Muscle layer of colon (tissue), 2 donors: ENCODE measurements around the gene GK2.

ENCODE experiments used
- H3K27ac ChIP-seq: one replicate; pipeline ENCODE4 v1.7.0; 2013; ENCODE audit warnings: low read depth, mild to moderate bottlenecking, low read length, moderate library complexity
- H3K27me3 ChIP-seq, 2 donors: one replicate each; pipeline ENCODE4 v1.7.0; 2013; ENCODE audit warnings: low read length in 2 of 2, mild to moderate bottlenecking in 2 of 2; ENCODE audit not compliant: insufficient read depth in 2 of 2, control insufficient read depth in 1 of 2
- H3K36me3 ChIP-seq: one replicate; pipeline ENCODE4 v1.7.0; 2013; ENCODE audit warnings: mild to moderate bottlenecking, low read length; ENCODE audit not compliant: insufficient read depth
- H3K4me1 ChIP-seq: one replicate; pipeline ENCODE4 v1.7.0; 2013; ENCODE audit warnings: mild to moderate bottlenecking, low read length; ENCODE audit not compliant: insufficient read depth
- H3K4me3 ChIP-seq, 2 donors: one replicate each; pipeline ENCODE4 v1.7.0; 2013; ENCODE audit warnings: low read length in 2 of 2, low read depth in 1 of 2, mild to moderate bottlenecking in 1 of 2, moderate library complexity in 1 of 2
- H3K9ac ChIP-seq: one replicate; pipeline ENCODE4 v1.7.0; 2013; ENCODE audit warnings: low read length
- H3K9me3 ChIP-seq: one replicate; pipeline ENCODE4 v1.7.0; 2013; ENCODE audit warnings: mild to moderate bottlenecking, low read length
- donor health status: abdominal sarcoma.
- donor health status: Adenocarcinoma of cecum.

Gene GK2

DNA sequence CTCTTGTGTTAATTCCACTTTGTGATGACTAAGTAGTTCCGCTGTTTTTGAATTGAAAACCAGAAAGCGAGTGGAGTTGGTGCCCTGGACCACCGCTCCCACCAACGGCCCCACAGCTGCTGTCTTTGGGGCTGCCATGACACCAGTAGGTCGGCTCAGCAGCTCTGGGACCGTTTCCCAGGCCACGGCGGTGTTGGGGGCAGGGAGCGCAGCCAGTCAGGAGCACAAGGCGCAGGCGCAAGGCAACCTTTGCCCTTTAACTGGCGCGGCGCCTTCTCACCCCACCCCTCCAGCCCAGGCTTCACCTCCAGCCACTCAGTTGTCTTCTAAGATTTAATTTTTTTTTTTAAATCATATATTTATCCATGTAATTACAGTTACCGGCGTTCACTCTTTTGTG lies at the start of gene GK2:
GK2 (minus strand) TSS at position 166 of the 400 bp plus-strand sequence; CDS start at position 138, 28 bp downstream.
- Histone ChIP-seq H3K4me3 (no peak within 1 kb of the TSS), H3K9ac (no peak within 1 kb of the TSS)

GRCh38 chr4:79455216-79455615 lies 47.2 kb upstream of the GK2 start:
- no peak overlapping the region for H3K9ac ChIP-seq
- no peak overlapping the region for H3K4me3 ChIP-seq
- no peak overlapping the region for H3K27ac ChIP-seq
- no peaks in the 10 kb centered on the region for H3K36me3 ChIP-seq
- H3K27me3 ChIP-seq: no peaks in the 10 kb centered on the region
- H3K9me3 ChIP-seq: no peaks in the 10 kb centered on the region
- no peaks in the 10 kb centered on the region for H3K4me1 ChIP-seq

More for the DNA sequence above, at the start of gene GK2:
- H3K27ac ChIP-seq: no peak within 1 kb of the TSS
- H3K27me3 ChIP-seq: no peaks in the 10 kb centered on the region
- H3K36me3 ChIP-seq: no peaks in the 10 kb centered on the region
- no peaks in the 10 kb centered on the region for H3K4me1 ChIP-seq
- H3K9me3 ChIP-seq: no peaks in the 10 kb centered on the region

DNA sequence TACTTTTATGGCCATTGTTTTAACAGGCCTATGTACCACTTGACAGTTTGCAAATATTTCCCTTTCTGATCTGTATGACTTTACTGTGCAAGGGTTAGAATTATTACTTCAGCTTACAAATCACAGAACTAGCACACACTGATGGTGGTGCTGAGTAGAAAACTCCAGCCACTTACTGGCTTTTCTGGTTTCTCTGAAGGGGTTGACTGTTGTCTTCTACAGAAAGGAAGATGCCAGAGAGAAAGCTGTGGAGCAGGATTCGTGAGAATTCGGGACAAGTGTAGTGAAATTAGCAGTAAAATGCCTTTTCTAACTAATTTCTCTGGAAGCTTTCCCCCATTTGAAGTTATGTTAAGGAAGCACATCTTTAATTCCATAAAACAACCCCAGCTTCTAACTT lies 46.6 kb upstream of the GK2 start:
- no peaks in the 10 kb centered on the region for H3K36me3 ChIP-seq
- H3K4me1 ChIP-seq: no peaks in the 10 kb centered on the region
- no peak overlapping the region for H3K4me3 ChIP-seq
- H3K27me3 ChIP-seq: no peaks in the 10 kb centered on the region
- no peaks in the 10 kb centered on the region for H3K9me3 ChIP-seq
- H3K9ac ChIP-seq: no peak overlapping the region
- no peak overlapping the region for H3K27ac ChIP-seq

GRCh38 chr4:79450053-79450452 lies 42.0 kb upstream of the GK2 start:
- Histone ChIP-seq H3K9me3 (no peaks in the 10 kb centered on the region), H3K9ac (no peak overlapping the region)

GRCh38 chr4:79446145-79446544 lies 38.1 kb upstream of the GK2 start:
- no peaks in the 10 kb centered on the region for H3K27me3 ChIP-seq
- H3K4me3 ChIP-seq: no peak overlapping the region
- no peaks in the 10 kb centered on the region for H3K4me1 ChIP-seq

More at GRCh38 chr4:79450053-79450452, 42.0 kb upstream of the GK2 start:
- Histone ChIP-seq H3K27ac (no peak overlapping the region), H3K4me3 (no peak overlapping the region), H3K4me1 (no peaks in the 10 kb centered on the region), H3K36me3 (no peaks in the 10 kb centered on the region), H3K27me3 (no peaks in the 10 kb centered on the region)

GRCh38 chr4:79445371-79445781 lies 37.3 kb upstream of the GK2 start:
- no peaks in the 10 kb centered on the region for H3K9me3 ChIP-seq
- H3K27me3 ChIP-seq: no peaks in the 10 kb centered on the region
- no peak overlapping the region for H3K27ac ChIP-seq
- H3K9ac ChIP-seq: no peak overlapping the region
- H3K4me3 ChIP-seq: no peak overlapping the region
- H3K4me1 ChIP-seq: no peaks in the 10 kb centered on the region
- H3K36me3 ChIP-seq: no peaks in the 10 kb centered on the region

More at GRCh38 chr4:79446145-79446544, 38.1 kb upstream of the GK2 start:
- no peak overlapping the region for H3K9ac ChIP-seq
- H3K27ac ChIP-seq: no peak overlapping the region
- no peaks in the 10 kb centered on the region for H3K36me3 ChIP-seq
- no peaks in the 10 kb centered on the region for H3K9me3 ChIP-seq

DNA sequence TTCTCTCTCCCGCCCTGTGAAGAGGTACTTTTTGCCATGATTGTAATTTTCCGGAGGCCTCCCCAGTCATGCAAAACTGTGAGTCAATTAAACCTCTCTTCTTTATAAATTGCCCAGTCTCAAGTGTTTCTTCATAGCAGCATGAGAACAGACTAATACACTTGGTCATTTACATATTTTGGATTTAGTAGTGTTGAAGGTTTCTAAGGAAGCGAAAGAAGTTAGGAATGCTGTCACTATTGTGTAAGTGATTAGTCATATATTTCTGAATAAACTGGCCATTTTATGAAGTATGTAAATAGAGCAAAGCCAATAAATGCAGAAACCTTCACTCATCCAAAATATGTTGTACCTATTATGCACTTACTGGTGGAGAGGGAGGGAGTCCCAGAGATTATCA lies 34.4 kb upstream of the GK2 start:
- H3K36me3 ChIP-seq: no peaks in the 10 kb centered on the region
- H3K27me3 ChIP-seq: no peaks in the 10 kb centered on the region
- H3K4me3 ChIP-seq: no peak overlapping the region
- H3K27ac ChIP-seq: no peak overlapping the region
- H3K4me1 ChIP-seq: no peaks in the 10 kb centered on the region
- no peak overlapping the region for H3K9ac ChIP-seq
- no peaks in the 10 kb centered on the region for H3K9me3 ChIP-seq

GRCh38 chr4:79439489-79439888 lies 31.5 kb upstream of the GK2 start:
- Histone ChIP-seq H3K36me3 (no peaks in the 10 kb centered on the region), H3K9ac (no peak overlapping the region), H3K9me3 (no peaks in the 10 kb centered on the region), H3K4me1 (no peaks in the 10 kb centered on the region), H3K27ac (no peak overlapping the region), H3K4me3 (no peak overlapping the region), H3K27me3 (no peaks in the 10 kb centered on the region)

DNA sequence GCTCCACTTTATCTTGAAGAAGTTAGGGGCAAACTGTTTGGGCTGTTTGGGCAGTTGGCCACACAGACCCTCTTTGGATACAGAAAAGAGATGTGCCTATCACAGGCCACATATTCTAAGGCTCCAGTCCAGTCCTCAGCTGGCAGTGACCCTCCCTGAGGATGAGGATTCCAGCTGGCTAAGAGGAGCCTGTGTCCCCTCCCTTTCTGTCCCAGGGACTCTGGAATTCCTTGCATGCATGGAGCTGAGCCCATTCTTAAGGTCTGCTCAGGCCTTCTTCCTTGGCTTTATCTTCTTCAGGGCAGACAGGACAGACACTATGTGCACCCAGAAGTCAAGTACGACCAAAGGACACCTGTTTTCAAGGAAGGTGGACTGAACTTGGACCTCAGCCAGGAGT lies 23.8 kb upstream of the GK2 start:
- Histone ChIP-seq H3K4me3 (no peak overlapping the region), H3K9me3 (no peaks in the 10 kb centered on the region), H3K9ac (no peak overlapping the region), H3K36me3 (no peaks in the 10 kb centered on the region), H3K4me1 (peaks cover 6% of the 10 kb centered on the region), H3K27ac (no peak overlapping the region), H3K27me3 (no peaks in the 10 kb centered on the region)

- Histone ChIP-seq H3K4me3 (no peak overlapping the region), H3K27ac (no peak overlapping the region), H3K9ac (no peak overlapping the region), H3K9me3 (no peaks in the 10 kb centered on the region), H3K36me3 (no peaks in the 10 kb centered on the region), H3K27me3 (no peaks in the 10 kb centered on the region), H3K4me1 (peaks cover 10% of the 10 kb centered on the region)
Observed at GRCh38 chr4:79429113-79429903, 21.3 kb upstream of the GK2 start.

DNA sequence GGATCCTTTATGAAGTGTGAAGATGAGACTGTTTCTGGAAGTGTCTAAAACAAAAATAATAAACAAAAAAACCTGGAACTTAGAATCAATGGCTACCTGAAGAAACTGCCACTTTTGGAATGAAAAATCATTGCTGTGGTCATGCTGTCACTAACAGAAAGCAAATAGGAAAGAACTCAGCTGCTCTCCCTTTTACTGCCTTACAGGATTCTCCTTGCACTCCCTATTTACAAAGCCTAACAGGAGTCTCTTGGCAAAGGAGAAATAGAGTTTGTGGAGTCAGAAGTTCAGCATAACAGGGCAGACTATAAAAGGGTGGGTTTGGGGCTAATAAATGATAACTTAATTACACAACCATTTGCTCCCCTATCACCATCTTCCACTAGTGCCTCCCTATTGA lies 19.0 kb upstream of the GK2 start:
- H3K4me1 ChIP-seq: peaks cover 10% of the 10 kb centered on the region

DNA sequence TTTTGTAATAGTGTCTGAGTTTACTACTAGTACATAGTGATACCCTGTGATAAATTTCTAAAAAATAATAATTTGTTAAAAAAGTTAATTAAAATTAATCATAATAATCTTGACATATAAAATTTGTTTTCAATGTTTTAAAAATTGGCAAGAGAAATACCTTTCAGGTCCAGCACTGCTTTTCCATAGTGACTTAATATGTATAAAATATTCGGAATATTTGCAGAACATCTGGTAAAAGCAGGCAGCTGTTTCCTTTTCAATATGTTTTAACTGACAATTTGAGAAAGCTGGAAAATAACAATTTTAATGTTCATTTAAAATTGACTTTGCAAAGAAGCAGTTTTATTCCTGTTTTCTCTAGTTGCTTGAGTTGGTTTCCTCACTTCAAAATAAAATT lies 17.6 kb upstream of the GK2 start:
- H3K4me3 ChIP-seq: no peak overlapping the region
- no peaks in the 10 kb centered on the region for H3K9me3 ChIP-seq
- no peak overlapping the region for H3K27ac ChIP-seq
- no peak overlapping the region for H3K9ac ChIP-seq
- peaks cover 10% of the 10 kb centered on the region for H3K4me1 ChIP-seq
- no peaks in the 10 kb centered on the region for H3K27me3 ChIP-seq
- H3K36me3 ChIP-seq: no peaks in the 10 kb centered on the region

More for the DNA sequence above, 19.0 kb upstream of the GK2 start:
- no peaks in the 10 kb centered on the region for H3K9me3 ChIP-seq
- H3K9ac ChIP-seq: no peak overlapping the region
- no peak overlapping the region for H3K27ac ChIP-seq
- H3K4me3 ChIP-seq: no peak overlapping the region
- no peaks in the 10 kb centered on the region for H3K27me3 ChIP-seq
- H3K36me3 ChIP-seq: no peaks in the 10 kb centered on the region
